Fibroblast of skin of abdomen (primary cell): ENCODE results near the gene DTD1. TPM values are rescaled to one million over a fixed set of nuclear protein-coding genes. Genes with fewer than 3 reads are reported as not detected.
A peak's percentile ranks its signal among the peaks of the same experiment; 100 is the strongest.

ENCODE experiments used
- DNase-seq: peaks from one replicate; pipeline ENCODE4 v3.0.0-alpha.2; 2013
- polyA plus RNA-seq, 2 experiments: library from polyadenylated mRNA; unstranded; fragments of 120-200 nt; gene quantifications; one replicate each; pipeline ENCODE4 v1.2.1, GENCODE V29; 2013; ENCODE audit not compliant: insufficient read length in 2 of 2

Gene DTD1
- polyA plus RNA-seq (2013, experiment 1 of 2; ENCODE audit: insufficient read length), result 50.7 TPM
- 49.5 TPM for polyA plus RNA-seq (2013, experiment 2 of 2; ENCODE audit: insufficient read length)

- DNase-seq, result peak; percentile 85
These were observed at the start of gene DTD1 for GRCh38 chr20:18587665-18588573. Gene DTD1 (plus strand): TSS chr20:18588054. CDS start chr20:18588073, 19 bp downstream.

- DNase-seq, result no peak
These were observed 46.1 kb upstream of the DTD1 start for GRCh38 chr20:18541741-18542140.

GRCh38 chr20:18543216-18543615, 44.6 kb upstream of the DTD1 start:
- DNase-seq, result no peak

GRCh38 chr20:18543932-18544331, 43.9 kb upstream of the DTD1 start:
- no peak for DNase-seq

GRCh38 chr20:18545566-18545965, 42.3 kb upstream of the DTD1 start:
- no peak for DNase-seq

- DNase-seq, result no peak
These were observed 39.4 kb upstream of the DTD1 start for GRCh38 chr20:18548465-18548864.

GRCh38 chr20:18553746-18554145, 34.1 kb upstream of the DTD1 start:
- DNase-seq, result no peak

- DNase-seq, result peak; percentile 86
These were observed 20.7 kb upstream of the DTD1 start, which contains the start of gene SMIM26 for GRCh38 chr20:18566892-18567738. Gene SMIM26 (plus strand): TSS chr20:18567432. CDS start chr20:18567479, 47 bp downstream.

GRCh38 chr20:18567739-18568091, 20.1 kb upstream of the DTD1 start:
- DNase-seq, result no peak

- no peak for DNase-seq
These were observed 16.8 kb upstream of the DTD1 start for GRCh38 chr20:18571009-18571408.

GRCh38 chr20:18571578-18571977, 16.3 kb upstream of the DTD1 start:
- no peak for DNase-seq

GRCh38 chr20:18577942-18578341, 9.9 kb upstream of the DTD1 start:
- no peak for DNase-seq

- no peak for DNase-seq
These were observed 9.3 kb upstream of the DTD1 start for GRCh38 chr20:18578581-18578980.

- DNase-seq, result no peak
These were observed 7.8 kb upstream of the DTD1 start for GRCh38 chr20:18580012-18580411.

- DNase-seq, result peak; percentile 88
These were observed 2.7 kb upstream of the DTD1 start for GRCh38 chr20:18585134-18585533.

GRCh38 chr20:18588574-18588933, 700 bp downstream of the DTD1 start:
- DNase-seq, result no peak

- no peak for DNase-seq
These were observed 2.3 kb downstream of the DTD1 start for GRCh38 chr20:18589941-18590674.

GRCh38 chr20:18596270-18596669, 8.4 kb downstream of the DTD1 start:
- DNase-seq, result no peak

- DNase-seq, result no peak
These were observed 21.9 kb downstream of the DTD1 start for GRCh38 chr20:18609741-18610140.

- no peak for DNase-seq
These were observed 23.6 kb downstream of the DTD1 start for GRCh38 chr20:18611492-18611891.

GRCh38 chr20:18613553-18613952, 25.7 kb downstream of the DTD1 start:
- DNase-seq, result no peak

GRCh38 chr20:18614244-18614643, 26.4 kb downstream of the DTD1 start:
- no peak for DNase-seq
